Karpas-422 (cell line): Measurements from ENCODE around the gene ZNF354C. TPM values are rescaled to one million over a fixed set of nuclear protein-coding genes. Genes with fewer than 3 reads are reported as not detected.

ENCODE experiments used
- DNase-seq: peaks from one replicate; pipeline ENCODE4 v3.0.0-alpha.2; 2015
- H2AFZ ChIP-seq: fragments of 200-600 bp; sonication (generic); 2 replicates; pipeline ENCODE4 v1.6.1; 2014; ENCODE audit warnings: antibody characterized with exemption, low read length, mixed read lengths
- H3K27ac ChIP-seq: fragments of 200-600 bp; sonication (generic); 2 replicates; pipeline ENCODE4 v1.5.1; 2014; ENCODE audit warnings: mild to moderate bottlenecking, low read length, moderate library complexity
- H3K27me3 ChIP-seq: fragments of 200-600 bp; sonication (generic); 2 replicates; pipeline ENCODE4 v1.6.1; 2014; ENCODE audit warnings: low read length, mixed read lengths
- H3K36me3 ChIP-seq: fragments of 200-600 bp; sonication (generic); 2 replicates; pipeline ENCODE4 v1.6.1; 2014; ENCODE audit warnings: low read length, mixed read lengths; ENCODE audit not compliant: insufficient read depth
- H3K4me1 ChIP-seq: fragments of 200-600 bp; sonication (generic); 2 replicates; pipeline ENCODE4 v1.6.1; 2014; ENCODE audit warnings: mild to moderate bottlenecking, low read length, mixed read lengths
- H3K4me2 ChIP-seq: fragments of 200-600 bp; sonication (generic); 2 replicates; pipeline ENCODE4 v1.6.1; 2014; ENCODE audit warnings: low read length, low read depth, mild to moderate bottlenecking; ENCODE audit not compliant: poor library complexity, severe bottlenecking
- H3K4me3 ChIP-seq: fragments of 200-600 bp; sonication (generic); 2 replicates; pipeline ENCODE4 v1.5.1; 2014; ENCODE audit warnings: mild to moderate bottlenecking, antibody characterized with exemption, low read length, mixed read lengths
- H3K79me2 ChIP-seq: fragments of 200-600 bp; sonication (generic); 2 replicates; pipeline ENCODE4 v1.6.1; 2014; ENCODE audit warnings: mild to moderate bottlenecking, low read length, mixed read lengths
- H3K9ac ChIP-seq: fragments of 200-600 bp; sonication (generic); 2 replicates; pipeline ENCODE4 v1.6.0; 2014; ENCODE audit warnings: low read length
- H3K9me2 ChIP-seq: fragments of 200-600 bp; sonication (generic), shearing (Covaris generic); replicated peaks from 2 replicates; pipeline ENCODE4 v1.6.0; 2014; ENCODE audit warnings: mild to moderate bottlenecking, low read length, moderate library complexity; ENCODE audit not compliant: insufficient read depth
- H3K9me3 ChIP-seq: fragments of 300-700, 200-600 bp; sonication (generic); 2 replicates; pipeline ENCODE4 v1.6.1; 2014; ENCODE audit warnings: low read length, mixed read lengths
- H4K20me1 ChIP-seq: fragments of 200-600 bp; sonication (generic); 2 replicates; pipeline ENCODE4 v1.6.1; 2014; ENCODE audit warnings: mild to moderate bottlenecking, antibody characterized with exemption, low read length, low read depth; ENCODE audit not compliant: insufficient read depth
- total RNA-seq: library from RNA; depleted of rRNA; stranded (reverse); fragments of >200 nt; shearing (Covaris generic); gene quantifications from 2 replicates; pipeline ENCODE4 v1.2.3, GENCODE V29; 2014; ENCODE audit warnings: low replicate concordance

The ZNF354C gene
- total RNA-seq, 1 experiment from 2014 or later: not detected

GRCh38 chr5:179127136-179128040, 67.2 kb downstream of the ZNF354C start:
- H3K36me3 ChIP-seq: no peaks in the 10 kb centered on the region
- no peaks in the 10 kb centered on the region for H3K9me2 ChIP-seq
- no peak overlapping the region for H3K27ac ChIP-seq
- H4K20me1 ChIP-seq: no peaks in the 10 kb centered on the region
- H3K79me2 ChIP-seq: no peaks in the 10 kb centered on the region
- no peak overlapping the region for H3K4me2 ChIP-seq
- H3K27me3 ChIP-seq: no peaks in the 10 kb centered on the region
- H2AFZ ChIP-seq: no peak overlapping the region
- no peak for DNase-seq
- H3K9ac ChIP-seq: no peak overlapping the region
- H3K9me3 ChIP-seq: no peaks in the 10 kb centered on the region
- no peaks in the 10 kb centered on the region for H3K4me1 ChIP-seq
- no peak overlapping the region for H3K4me3 ChIP-seq

DNA sequence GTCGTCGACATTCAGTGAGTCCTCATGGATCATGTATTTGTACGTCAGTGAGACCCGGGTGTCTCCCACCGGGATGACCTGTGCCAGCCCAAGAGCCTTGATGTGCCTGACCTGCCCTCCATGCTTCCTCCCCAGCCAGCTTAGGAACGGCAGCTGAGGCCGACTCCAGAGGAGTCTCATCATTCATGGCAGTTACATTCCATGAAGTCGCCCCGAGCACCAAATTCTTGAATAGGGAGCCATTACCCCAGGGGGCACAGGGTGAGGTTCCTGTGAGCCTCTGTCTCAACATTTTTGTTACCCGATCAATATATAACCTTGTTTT, 67.8 kb downstream of the ZNF354C start:
- Histone ChIP-seq H3K79me2 (no peaks in the 10 kb centered on the region), H3K9me3 (no peaks in the 10 kb centered on the region)

DNA sequence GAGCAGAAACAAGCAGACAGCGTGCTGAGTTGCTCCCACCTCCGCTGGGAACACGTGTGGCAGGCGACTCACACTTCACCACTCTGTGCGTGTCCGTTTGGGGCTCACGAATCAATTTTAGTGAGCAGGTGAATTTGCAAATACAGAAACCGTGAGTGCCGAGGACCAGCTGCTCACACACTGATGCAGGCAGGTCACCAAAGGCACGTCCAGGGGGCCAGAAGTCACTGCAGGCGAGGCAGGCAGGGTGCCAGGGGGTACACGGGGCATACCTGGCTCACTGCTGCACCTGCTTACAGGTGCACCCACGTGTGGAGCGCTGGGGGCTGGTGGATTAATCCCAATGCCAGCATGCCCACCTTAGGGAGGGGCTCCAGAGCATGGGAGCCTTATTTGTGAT, 68.8 kb downstream of the ZNF354C start:
- H3K79me2 ChIP-seq: no peaks in the 10 kb centered on the region
- H2AFZ ChIP-seq: no peak overlapping the region
- H3K27me3 ChIP-seq: no peaks in the 10 kb centered on the region
- H3K9ac ChIP-seq: no peak overlapping the region
- H3K4me3 ChIP-seq: no peak overlapping the region
- no peak overlapping the region for H3K27ac ChIP-seq
- H4K20me1 ChIP-seq: no peaks in the 10 kb centered on the region
- no peak overlapping the region for H3K4me2 ChIP-seq
- no peaks in the 10 kb centered on the region for H3K36me3 ChIP-seq
- H3K9me2 ChIP-seq: no peaks in the 10 kb centered on the region
- no peaks in the 10 kb centered on the region for H3K4me1 ChIP-seq
- DNase-seq: no peak
- no peaks in the 10 kb centered on the region for H3K9me3 ChIP-seq

More for the DNA sequence above, 67.8 kb downstream of the ZNF354C start:
- H2AFZ ChIP-seq: no peak overlapping the region
- no peaks in the 10 kb centered on the region for H3K4me1 ChIP-seq
- H4K20me1 ChIP-seq: no peaks in the 10 kb centered on the region
- DNase-seq: no peak
- H3K36me3 ChIP-seq: no peaks in the 10 kb centered on the region
- no peak overlapping the region for H3K9ac ChIP-seq
- no peaks in the 10 kb centered on the region for H3K27me3 ChIP-seq
- H3K4me3 ChIP-seq: no peak overlapping the region
- H3K27ac ChIP-seq: no peak overlapping the region
- no peaks in the 10 kb centered on the region for H3K9me2 ChIP-seq
- no peak overlapping the region for H3K4me2 ChIP-seq

GRCh38 chr5:179129607-179130071, 69.5 kb downstream of the ZNF354C start:
- Histone ChIP-seq H3K79me2 (no peaks in the 10 kb centered on the region), H3K36me3 (no peaks in the 10 kb centered on the region), H3K9me3 (no peaks in the 10 kb centered on the region), H3K4me3 (no peak overlapping the region), H3K9ac (no peak overlapping the region), H3K4me1 (no peaks in the 10 kb centered on the region), H3K27ac (no peak overlapping the region), H2AFZ (no peak overlapping the region), H3K4me2 (no peak overlapping the region), H3K9me2 (no peaks in the 10 kb centered on the region), H4K20me1 (no peaks in the 10 kb centered on the region), H3K27me3 (no peaks in the 10 kb centered on the region)
- DNase-seq: no peak

- H3K36me3 ChIP-seq: no peaks in the 10 kb centered on the region
- H3K9ac ChIP-seq: no peak overlapping the region
- no peaks in the 10 kb centered on the region for H3K79me2 ChIP-seq
- no peaks in the 10 kb centered on the region for H4K20me1 ChIP-seq
- H3K9me2 ChIP-seq: no peaks in the 10 kb centered on the region
- H3K4me1 ChIP-seq: no peaks in the 10 kb centered on the region
- H2AFZ ChIP-seq: no peak overlapping the region
- H3K27ac ChIP-seq: no peak overlapping the region
- H3K9me3 ChIP-seq: no peaks in the 10 kb centered on the region
- H3K4me3 ChIP-seq: no peak overlapping the region
- no peaks in the 10 kb centered on the region for H3K27me3 ChIP-seq
- H3K4me2 ChIP-seq: no peak overlapping the region
- DNase-seq: no peak
Observed at GRCh38 chr5:179130101-179130681, 70.0 kb downstream of the ZNF354C start.

DNA sequence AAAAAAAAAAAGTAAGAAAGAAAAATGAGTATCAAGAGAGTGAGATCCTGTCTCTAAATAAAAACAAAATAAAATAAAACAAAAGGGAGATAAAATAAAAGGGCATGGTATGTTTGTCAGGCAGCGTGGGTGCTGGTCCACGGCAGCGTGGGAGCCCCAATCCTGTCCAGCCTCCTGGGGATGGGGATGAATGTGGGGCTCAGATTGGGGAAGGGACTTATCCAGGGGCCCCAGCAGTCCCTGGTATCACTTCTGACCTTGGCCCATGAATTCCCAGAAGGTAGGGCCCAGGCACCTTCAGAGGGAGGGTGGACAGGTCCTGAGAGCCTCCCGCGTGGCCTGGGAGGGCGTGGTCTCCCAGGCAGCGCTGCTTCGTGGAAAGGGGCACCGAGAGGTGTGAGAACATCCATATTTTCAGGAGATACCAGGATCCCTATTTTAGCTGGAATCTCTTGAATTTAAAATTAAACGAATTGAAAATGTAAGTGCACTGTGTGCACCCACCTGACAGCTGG, 71.2 kb downstream of the ZNF354C start:
- no peak for DNase-seq
- no peak overlapping the region for H3K9ac ChIP-seq
- no peak overlapping the region for H3K27ac ChIP-seq
- H3K79me2 ChIP-seq: no peaks in the 10 kb centered on the region
- no peaks in the 10 kb centered on the region for H3K9me2 ChIP-seq
- H3K27me3 ChIP-seq: no peaks in the 10 kb centered on the region
- no peak overlapping the region for H3K4me2 ChIP-seq
- no peak overlapping the region for H2AFZ ChIP-seq
- no peaks in the 10 kb centered on the region for H4K20me1 ChIP-seq
- no peaks in the 10 kb centered on the region for H3K9me3 ChIP-seq
- no peak overlapping the region for H3K4me3 ChIP-seq
- no peaks in the 10 kb centered on the region for H3K36me3 ChIP-seq
- H3K4me1 ChIP-seq: no peaks in the 10 kb centered on the region

- H3K9ac ChIP-seq: no peak overlapping the region
- no peak overlapping the region for H2AFZ ChIP-seq
- no peak overlapping the region for H3K4me2 ChIP-seq
- no peaks in the 10 kb centered on the region for H3K9me3 ChIP-seq
- H3K4me1 ChIP-seq: no peaks in the 10 kb centered on the region
- H3K27ac ChIP-seq: no peak overlapping the region
- no peaks in the 10 kb centered on the region for H3K36me3 ChIP-seq
- H3K27me3 ChIP-seq: no peaks in the 10 kb centered on the region
- no peak overlapping the region for H3K4me3 ChIP-seq
- H4K20me1 ChIP-seq: no peaks in the 10 kb centered on the region
- H3K9me2 ChIP-seq: no peaks in the 10 kb centered on the region
- DNase-seq: no peak
- H3K79me2 ChIP-seq: no peaks in the 10 kb centered on the region
Observed at GRCh38 chr5:179131886-179132585, 71.9 kb downstream of the ZNF354C start.
